ENCODE measurements around the gene LCLAT1.

DNA sequence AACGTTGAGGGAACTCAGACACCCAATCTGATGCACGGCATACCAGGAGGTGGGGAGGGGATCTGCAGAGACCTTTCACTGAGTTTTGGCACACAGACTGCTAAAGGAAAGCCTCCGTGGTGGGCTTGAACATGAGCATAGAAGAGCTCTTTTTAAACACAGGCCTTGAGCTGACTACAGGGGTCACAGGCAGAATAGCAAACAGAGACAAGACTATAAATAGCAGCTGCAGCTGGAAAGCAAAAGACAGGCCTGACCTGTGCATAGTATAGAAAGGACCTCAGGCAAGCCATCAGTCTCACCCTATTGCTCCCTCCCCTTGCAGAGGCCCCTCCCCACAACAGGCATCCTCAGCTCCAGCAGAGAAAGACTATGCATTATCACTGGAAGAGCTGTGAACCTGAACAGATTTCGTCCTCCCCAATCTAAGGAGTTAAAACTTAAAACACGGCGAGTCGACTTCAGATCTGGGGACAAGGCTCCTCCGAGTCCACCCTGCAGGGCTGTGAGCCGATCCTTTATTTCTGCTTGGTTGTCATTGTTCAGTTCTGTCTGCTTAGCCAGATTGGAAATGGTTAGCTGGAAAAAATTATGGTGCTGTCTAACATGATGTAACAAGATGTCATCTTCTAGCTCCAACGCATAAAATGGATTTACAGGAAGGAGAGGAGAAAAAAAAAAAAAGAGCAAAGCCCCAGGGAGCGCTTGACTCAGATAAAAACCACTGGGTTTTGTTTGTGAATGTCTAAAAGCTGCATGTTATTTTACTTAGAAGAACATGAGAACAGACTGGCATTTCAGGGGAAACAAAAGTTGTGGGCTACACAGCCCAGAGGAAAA, 25.2 kb upstream of the LCLAT1 start:
- TF ChIP-seq HOXA7 (CRISPR knock-in tag; IDR thresholded peaks at IDR 0.05) = no peak
- TF ChIP-seq CTCF (IDR thresholded peaks at IDR 0.05) = no peak
- no peak for TF ChIP-seq BHLHE40 (IDR thresholded peaks at IDR 0.05; ENCODE audit: low read depth, low read length)
